ENCODE data around the gene NRXN3.

GRCh38 chr14:78127961-78128360 is 42.2 kb upstream of the NRXN3 start:
- TF ChIP-seq SP1 (IDR thresholded peaks at IDR 0.05), result no peak
- TF ChIP-seq NR2F2 (IDR thresholded peaks at IDR 0.05), result no peak
- TF ChIP-seq REST (IDR thresholded peaks at IDR 0.05), result no peak
